HG02970 (cell line): ENCODE measurements around the gene LPCAT4.
"Not testable (repeated sequence)": the region's sequence is repeated elsewhere in the genome, so short reads cannot be mapped to it uniquely, and the experiment has no call there.

Source experiments
- ATAC-seq: cut with Tn5 transposase; IDR thresholded peaks from one replicate; pipeline ENCODE4 v1.9.1; 2021; ENCODE audit warnings: mild to moderate bottlenecking, moderate library complexity, moderate number of reproducible peaks; ENCODE audit not compliant: unreplicated experiment, low FRiP score

The LPCAT4 gene

GRCh38 chr15:34364041-34364440, 3.0 kb downstream of the LPCAT4 start:
- ATAC-seq, result no peak

- no peak for ATAC-seq
Observed at GRCh38 chr15:34362047-34362773, 4.8 kb downstream of the LPCAT4 start.

DNA sequence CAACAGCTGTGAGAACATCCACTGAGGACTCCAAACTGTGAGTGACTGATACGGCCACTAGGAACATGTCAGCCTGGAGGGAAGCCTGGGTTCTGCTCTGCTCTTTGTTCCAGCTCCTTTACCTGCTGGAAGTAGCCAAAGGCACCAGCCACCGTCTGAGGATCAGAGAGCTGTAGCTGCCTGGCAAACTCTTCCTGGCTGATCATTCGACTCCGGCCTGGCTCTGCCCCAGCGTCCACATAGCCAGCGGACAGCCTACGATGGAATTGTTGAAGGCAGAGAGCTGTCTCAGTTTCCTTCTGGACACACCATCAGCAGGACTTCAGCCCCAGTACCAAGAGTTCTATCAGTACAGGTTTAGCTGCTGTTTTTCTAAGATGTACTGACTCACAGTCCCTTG, 5.7 kb downstream of the LPCAT4 start:
- ATAC-seq, result no peak

DNA sequence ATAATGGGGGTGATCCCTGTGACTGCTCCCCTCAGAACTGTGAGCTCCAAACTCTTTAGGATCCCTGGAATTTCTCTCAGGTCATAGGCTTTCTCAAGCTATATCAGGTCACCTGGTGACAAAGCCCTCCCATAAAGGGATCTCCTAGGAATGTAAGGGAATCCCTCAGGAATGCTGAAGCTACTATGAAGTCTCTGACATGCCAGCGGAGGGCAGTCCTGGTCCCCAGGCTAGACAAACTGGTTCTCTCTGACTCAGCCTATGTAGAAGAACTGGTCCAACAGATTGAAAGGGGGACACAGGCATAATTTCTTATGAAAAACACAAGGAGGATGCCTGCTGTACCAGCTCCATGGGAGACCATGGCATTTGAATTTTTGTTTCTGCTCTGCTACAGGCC, 6.7 kb downstream of the LPCAT4 start:
- ATAC-seq, result no peak

DNA sequence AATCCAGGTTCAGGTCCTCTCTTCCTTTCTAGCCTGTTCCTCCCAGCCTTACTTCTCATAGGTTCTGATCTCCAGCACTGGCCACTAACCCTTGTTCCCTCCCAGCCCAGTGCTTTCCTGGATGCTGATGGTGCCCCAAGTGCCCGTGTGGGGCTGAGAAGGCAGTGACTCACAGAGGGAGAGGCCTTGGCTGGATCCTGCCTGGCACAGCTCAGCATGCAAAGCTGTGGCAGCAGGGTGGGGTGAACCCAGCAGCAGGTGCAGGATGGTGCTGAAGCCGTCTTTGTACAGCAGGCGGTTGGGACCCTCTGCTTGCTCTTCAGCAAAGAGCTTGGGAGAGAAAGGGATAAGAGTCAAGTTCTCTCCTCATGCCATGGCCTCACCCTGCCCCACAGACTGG, 7.6 kb downstream of the LPCAT4 start:
- no peak for ATAC-seq

GRCh38 chr15:34358948-34359347, 8.0 kb downstream of the LPCAT4 start:
- no peak for ATAC-seq

- no peak for ATAC-seq
Observed at GRCh38 chr15:34358367-34358766, 8.6 kb downstream of the LPCAT4 start.

DNA sequence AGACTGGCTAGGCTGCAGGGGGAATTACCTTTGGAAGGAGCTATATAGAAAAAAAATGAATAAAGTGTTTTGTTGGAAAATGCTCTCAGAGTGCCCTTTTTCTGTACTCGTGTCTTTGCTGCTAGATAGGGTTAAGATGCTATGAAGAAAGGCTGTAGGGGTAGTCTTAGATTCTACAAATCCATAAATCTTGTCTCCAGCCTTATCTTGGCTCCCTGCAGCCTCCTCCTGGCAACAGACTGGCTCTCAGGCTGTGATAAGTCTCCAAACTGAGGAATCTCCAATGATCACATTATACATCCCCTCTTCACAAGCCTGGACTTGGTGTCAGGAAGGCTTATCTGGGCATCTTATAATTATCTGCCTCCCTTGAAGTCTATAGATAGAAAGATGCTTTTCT, 9.3 kb downstream of the LPCAT4 start:
- no peak for ATAC-seq

- no peak for ATAC-seq
Observed at GRCh38 chr15:34355241-34355640, 11.8 kb downstream of the LPCAT4 start.

- no peak for ATAC-seq
Observed at GRCh38 chr15:34354286-34354685, 12.7 kb downstream of the LPCAT4 start.

DNA sequence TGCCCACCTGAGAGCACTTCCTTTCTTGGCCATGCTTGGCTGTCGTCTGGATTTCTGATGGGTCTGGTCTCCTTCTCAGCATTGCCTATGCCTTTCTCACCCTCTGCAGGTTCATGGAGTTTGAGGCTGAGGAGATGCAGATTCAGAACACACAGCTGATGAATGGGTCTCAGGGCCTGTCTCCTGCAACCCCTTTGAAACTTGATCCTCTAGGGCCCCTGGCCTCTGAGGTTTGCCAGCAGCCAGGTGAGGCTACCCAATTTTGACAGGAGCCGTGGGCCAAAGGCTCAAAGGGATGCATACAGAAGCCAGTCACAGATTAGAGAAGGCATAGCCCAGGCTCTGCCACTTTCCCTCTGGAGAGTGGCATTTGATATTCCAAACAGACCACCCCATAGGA, 13.4 kb downstream of the LPCAT4 start:
- no peak for ATAC-seq

GRCh38 chr15:34352996-34353395, 14.0 kb downstream of the LPCAT4 start:
- not testable (repeated sequence) for ATAC-seq

DNA sequence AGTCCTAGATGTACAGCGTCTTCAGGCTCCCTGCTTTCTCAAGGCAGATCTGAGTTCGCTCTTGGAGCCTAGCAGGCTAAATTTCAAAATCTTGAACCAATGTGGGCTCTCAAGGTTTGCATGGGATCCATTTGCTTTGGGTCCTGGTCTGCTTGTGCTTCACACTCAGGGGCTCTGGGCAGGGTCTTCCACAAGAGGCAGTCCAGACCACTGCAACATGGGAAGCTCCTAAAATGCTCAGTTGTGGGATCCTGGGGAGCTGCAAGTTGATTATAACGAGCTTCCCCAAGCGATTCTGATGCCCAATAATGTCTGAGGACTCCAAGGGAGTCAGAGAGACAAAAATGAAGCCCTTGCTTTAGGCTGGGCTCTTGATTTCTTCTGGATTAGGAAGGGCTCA, 17.2 kb downstream of the LPCAT4 start:
- no peak for ATAC-seq

- no peak for ATAC-seq
Observed at GRCh38 chr15:34348735-34349300, 18.2 kb downstream of the LPCAT4 start.

DNA sequence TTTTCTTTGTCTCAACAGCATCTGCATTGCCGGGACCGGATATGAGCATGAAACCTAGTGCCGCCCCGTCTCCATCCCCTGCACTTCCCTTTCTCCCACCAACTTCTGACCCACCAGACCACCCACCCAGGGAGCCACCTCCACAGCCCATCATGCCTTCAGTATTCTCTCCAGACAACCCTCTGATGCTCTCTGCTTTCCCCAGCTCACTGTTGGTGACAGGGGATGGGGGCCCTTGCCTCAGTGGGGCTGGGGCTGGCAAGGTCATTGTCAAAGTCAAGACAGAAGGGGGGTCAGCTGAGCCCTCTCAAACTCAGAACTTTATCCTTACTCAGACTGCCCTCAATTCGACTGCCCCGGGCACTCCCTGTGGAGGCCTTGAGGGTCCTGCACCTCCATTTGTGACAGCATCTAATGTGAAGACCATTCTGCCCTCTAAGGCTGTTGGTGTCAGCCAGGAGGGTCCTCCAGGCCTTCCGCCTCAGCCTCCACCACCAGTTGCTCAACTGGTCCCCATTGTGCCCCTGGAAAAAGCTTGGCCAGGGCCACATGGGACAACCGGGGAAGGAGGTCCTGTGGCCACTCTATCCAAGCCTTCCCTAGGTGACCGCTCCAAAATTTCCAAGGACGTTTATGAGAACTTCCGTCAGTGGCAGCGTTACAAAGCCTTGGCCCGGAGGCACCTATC, 18.9 kb downstream of the LPCAT4 start:
- no peak for ATAC-seq

DNA sequence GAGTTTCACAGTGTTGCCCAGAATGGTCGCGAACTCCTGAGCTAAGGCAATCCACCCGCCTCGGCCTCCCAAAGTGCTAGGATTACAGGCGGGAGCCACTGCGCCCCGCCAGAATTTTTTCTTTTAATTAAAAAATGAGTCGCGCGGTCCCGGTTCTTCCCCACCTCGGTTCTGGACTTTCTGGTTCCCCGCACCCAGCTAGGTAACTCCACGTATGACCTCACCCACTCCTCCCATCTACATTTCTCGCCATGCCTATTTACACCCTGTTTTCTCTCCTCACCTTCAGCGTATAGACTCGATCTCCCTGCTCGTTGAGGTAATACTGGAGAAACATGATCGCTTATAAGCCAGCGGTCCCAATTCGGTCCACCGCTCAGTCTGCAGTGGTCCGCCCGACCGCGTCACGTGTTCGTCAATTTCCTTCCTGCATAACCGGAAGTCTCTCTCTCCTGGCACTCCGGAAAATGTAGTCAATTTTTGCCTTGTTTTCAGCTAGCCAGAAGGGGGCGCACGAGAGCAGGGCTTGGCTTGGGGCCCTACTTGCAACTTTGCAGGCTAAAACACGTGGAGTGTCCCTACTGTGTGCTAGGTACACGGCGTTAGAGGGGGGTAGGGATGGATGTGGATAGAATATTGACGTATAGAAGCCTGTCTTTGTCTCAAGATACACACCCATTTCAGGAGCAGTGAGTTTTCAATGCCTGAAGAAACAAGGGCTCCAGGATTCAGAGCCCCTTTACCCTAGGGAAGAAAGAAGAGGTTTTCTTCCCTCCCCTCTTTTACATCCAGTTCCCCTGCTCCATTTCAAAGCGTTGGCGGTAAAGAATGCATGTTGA, 24.0 kb downstream of the LPCAT4 start, which contains the start of the genes NOP10 and NUTM1:
NOP10 (minus strand) TSS at position 400 of the 839 bp plus-strand sequence; CDS start at position 337, 63 bp downstream.
NUTM1 (plus strand) TSS at position 579 of the 839 bp plus-strand sequence. CDS start 382 bp downstream, outside the sequence.
- ATAC-seq, result peak; percentile 92

GRCh38 chr15:34342213-34342736, 24.7 kb downstream of the LPCAT4 start:
- ATAC-seq, result not testable (repeated sequence)

DNA sequence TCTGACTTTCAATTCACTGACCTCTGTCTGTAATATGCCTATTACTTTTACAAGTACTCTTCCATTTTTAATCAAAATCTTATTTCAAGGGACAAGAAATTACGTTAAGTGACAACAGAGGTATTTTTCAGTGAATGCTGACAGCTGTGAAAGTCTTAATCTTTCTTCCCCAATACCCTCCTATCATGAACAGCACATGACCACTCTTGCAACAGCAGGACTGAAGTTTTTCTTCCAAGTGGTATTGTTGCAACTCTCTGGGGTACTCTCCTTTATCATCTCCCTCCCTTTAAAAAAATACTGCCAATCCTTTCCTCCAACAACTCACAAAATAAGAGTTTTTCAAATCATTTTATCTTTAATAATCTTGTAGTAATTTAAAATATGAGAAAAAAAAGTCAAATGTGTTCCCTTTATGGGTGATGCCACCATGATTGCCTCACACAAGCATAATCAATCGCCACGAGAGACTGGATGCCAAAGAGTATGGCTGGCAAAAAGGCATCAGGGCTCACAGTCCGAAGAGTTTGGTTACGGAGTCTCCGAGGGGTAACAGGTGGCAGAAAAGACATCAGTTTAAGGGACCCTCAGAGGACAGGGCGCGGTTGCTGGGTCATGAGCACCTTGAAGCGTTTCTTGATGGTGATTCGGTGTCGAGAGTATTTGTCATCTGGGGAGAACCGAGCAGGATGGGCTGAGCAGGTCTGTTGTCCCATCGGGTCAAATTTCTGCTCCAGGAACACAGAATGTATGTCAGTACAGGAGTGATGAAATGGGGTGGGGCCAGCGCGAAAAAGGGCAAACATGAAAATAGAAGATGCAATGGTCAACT, 25.4 kb downstream of the LPCAT4 start:
- no peak for ATAC-seq

- no peak for ATAC-seq
Observed at GRCh38 chr15:34339946-34340345, 27.1 kb downstream of the LPCAT4 start.

DNA sequence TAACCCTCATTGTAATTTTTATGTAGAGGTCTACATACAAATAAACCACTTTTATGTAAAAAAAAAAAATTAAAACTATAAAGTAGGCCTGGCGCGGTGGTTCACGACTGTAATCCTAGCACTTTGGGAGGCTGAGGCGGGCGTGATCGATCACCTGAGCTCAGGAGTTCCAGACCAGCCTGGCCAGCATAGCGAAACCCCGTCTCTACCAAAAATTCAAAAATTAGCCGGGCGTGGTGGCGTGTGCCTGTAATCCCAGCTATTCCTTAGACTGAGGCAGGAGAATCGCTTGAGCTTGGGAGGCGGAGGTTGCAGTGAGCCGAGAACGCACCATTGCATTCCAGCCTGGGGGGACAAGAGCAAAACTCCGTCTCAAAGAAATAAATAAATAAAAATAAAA, 28.6 kb downstream of the LPCAT4 start:
- no peak for ATAC-seq
